Small intestine (tissue), 16 donors: ENCODE data around the gene SLC25A25. TPM values are rescaled to one million over a fixed set of nuclear protein-coding genes. Genes with fewer than 3 reads are reported as not detected.
"Not testable (repeated sequence)": the region's sequence is repeated elsewhere in the genome, so short reads cannot be mapped to it uniquely, and the experiment has no call there.

Source experiments
- DNase-seq, 2 donors: peaks; one replicate each; pipeline versions ENCODE4 v3.0.0 to v3.0.0-alpha.2; 2013
- FAIRE-seq: peaks from 2 replicates; lab custom pipeline; 2012; peaks lifted over from hg19 to GRCh38; lab: Jason Lieb, UNC
- H3K27ac ChIP-seq, 3 donors: one replicate each; pipeline ENCODE4 v1.5.1; 2013; ENCODE audit warnings: low read length in 2 of 3, mild to moderate bottlenecking in 2 of 3, control low read depth in 1 of 3, inconsistent platforms in 1 of 3, low read depth in 1 of 3, moderate library complexity in 1 of 3
- H3K27me3 ChIP-seq, 3 donors: one replicate each; pipeline ENCODE4 v1.6.1; 2013; ENCODE audit warnings: low read length in 3 of 3, inconsistent platforms in 1 of 3; ENCODE audit not compliant: control insufficient read depth in 3 of 3, insufficient read depth in 3 of 3
- H3K36me3 ChIP-seq, 3 donors: one replicate each; pipeline ENCODE4 v1.6.1; 2013; ENCODE audit warnings: low read length in 3 of 3, inconsistent platforms in 1 of 3, low read depth in 1 of 3, mild to moderate bottlenecking in 1 of 3, moderate library complexity in 1 of 3; ENCODE audit not compliant: control insufficient read depth in 3 of 3, insufficient read depth in 2 of 3
- H3K4me1 ChIP-seq, 3 donors: one replicate each; pipeline ENCODE4 v1.6.1; 2013; ENCODE audit warnings: low read length in 2 of 3, inconsistent platforms in 1 of 3, low read depth in 1 of 3, mild to moderate bottlenecking in 1 of 3, moderate library complexity in 1 of 3; ENCODE audit not compliant: control insufficient read depth in 3 of 3, insufficient read depth in 2 of 3
- H3K4me3 ChIP-seq, 3 donors: one replicate each; pipeline ENCODE4 v1.5.1; 2013; ENCODE audit warnings: low read length in 3 of 3, control low read depth in 1 of 3, inconsistent platforms in 1 of 3, low read depth in 1 of 3, mild to moderate bottlenecking in 1 of 3, moderate library complexity in 1 of 3
- H3K9me3 ChIP-seq, 2 donors: one replicate each; pipeline ENCODE4 v1.6.1; 2013; ENCODE audit warnings: low read depth in 1 of 2, low read length in 1 of 2; ENCODE audit not compliant: control insufficient read depth in 2 of 2, insufficient read depth in 1 of 2
- WGBS, 3 donors: extraction: QIAGEN DNeasy Blood & Tissue Kit; methylation state at CpG; one replicate each; pipeline ENCODE4 v1.1.7; 2013; 5-methylcytosine and 5-hydroxymethylcytosine counted together
- long read RNA-seq, 10 donors: transcript quantifications; one replicate each; lab custom pipeline, GENCODE V29; 2026
- polyA plus RNA-seq, 4 donors: library from polyadenylated mRNA; stranded (reverse) in 3 of 4; unstranded in 1 of 4; fragments of 200-250 nt in 3 of 4; fragments of 120-200 nt in 1 of 4; gene quantifications; one replicate each; pipeline versions ENCODE4 v1.2.1 to v1.2.3, GENCODE V29; 2013
- donor health status: healthy with polysubstance abuse.
- donor health status: control.
- donor health status: control.
- donor health status: Bipolar disorder and iron deficiency.
- donor health status: healthy.

Gene SLC25A25
- 10 to 100 TPM; 15.5 to 26.2 (median 20.1) TPM for polyA plus RNA-seq
- long read RNA-seq, donor 1, partial matches to known transcripts = 88 of 94 reads
- long read RNA-seq, donor 1, other reads (novel, unspliced or antisense) = 0 of 94 reads
- long read RNA-seq, donor 2, partial matches to known transcripts = 0 of 3 reads
- long read RNA-seq, donor 2, other reads (novel, unspliced or antisense) = 0 of 3 reads
- long read RNA-seq, donor 3, partial matches to known transcripts = 0 of 3 reads
- long read RNA-seq, donor 3, other reads (novel, unspliced or antisense) = 0 of 3 reads
- long read RNA-seq, donor 4 = 0 reads
- long read RNA-seq, donor 5, partial matches to known transcripts = 0 of 1 reads
- long read RNA-seq, donor 5, other reads (novel, unspliced or antisense) = 0 of 1 reads
- long read RNA-seq, donor 6, partial matches to known transcripts = 0 of 1 reads
- long read RNA-seq, donor 6, other reads (novel, unspliced or antisense) = 0 of 1 reads
- long read RNA-seq, donor 7 = 0 reads
- long read RNA-seq, donor 8 = 0 reads
- long read RNA-seq, donor 9 = 0 reads
- long read RNA-seq, donor 10, partial matches to known transcripts = 0 of 3 reads
- long read RNA-seq, donor 10, other reads (novel, unspliced or antisense) = 0 of 3 reads

GRCh38 chr9:128067645-128068385, at the start of gene SLC25A25:
Gene SLC25A25 (plus strand): TSS chr9:128068232. CDS start chr9:128068320, 88 bp downstream.
- Histone ChIP-seq H3K4me3 (peak within 1 kb of the TSS; percentile 79 to 96 (median 83)), H3K36me3 (peaks cover 0 to 10% (median 0%) of the 10 kb centered on the region in 3 donors), H3K4me1 (peaks cover 11 to 41% (median 39%) of the 10 kb centered on the region in 3 donors), H3K9me3 (no peaks in the 10 kb centered on the region), H3K27ac (peak within 1 kb of the TSS; percentile 88 to 96 (median 95)), H3K27me3 (no peaks in the 10 kb centered on the region)
- FAIRE-seq (no peak), DNase-seq (peak; percentile 99 to 100)
- whole genome bisulfite sequencing, 3 donors = 0 to 1% (median 0%) methylated on average over 47 to 67 of the region's 67 CpGs

- 90 to 96% (median 95%) methylated on average over 4 of the region's 4 CpGs for WGBS, 3 donors
- H3K27ac ChIP-seq = no peak overlapping the region
- no peak overlapping the region for H3K4me3 ChIP-seq
- no peak for DNase-seq
- FAIRE-seq = no peak
- no peaks in the 10 kb centered on the region for H3K36me3 ChIP-seq
- H3K4me1 ChIP-seq = no peaks in the 10 kb centered on the region
- H3K27me3 ChIP-seq = no peaks in the 10 kb centered on the region
- no peaks in the 10 kb centered on the region for H3K9me3 ChIP-seq
Observed at GRCh38 chr9:128020692-128021091, 47.3 kb upstream of the SLC25A25 start.

GRCh38 chr9:128021098-128021497, 46.9 kb upstream of the SLC25A25 start:
- FAIRE-seq (no peak), DNase-seq (no peak)
- H3K36me3 ChIP-seq = no peaks in the 10 kb centered on the region
- no peaks in the 10 kb centered on the region for H3K27me3 ChIP-seq
- WGBS, 3 donors = 7 to 77% (median 37%) methylated on average over 1 of the region's 1 CpG
- no peak overlapping the region for H3K27ac ChIP-seq
- no peaks in the 10 kb centered on the region for H3K4me1 ChIP-seq
- no peak overlapping the region for H3K4me3 ChIP-seq
- H3K9me3 ChIP-seq = no peaks in the 10 kb centered on the region

GRCh38 chr9:128022886-128023285, 45.1 kb upstream of the SLC25A25 start:
- FAIRE-seq = no peak
- no peak overlapping the region for H3K4me3 ChIP-seq
- H3K36me3 ChIP-seq = no peaks in the 10 kb centered on the region
- no peaks in the 10 kb centered on the region for H3K27me3 ChIP-seq
- no peaks in the 10 kb centered on the region for H3K4me1 ChIP-seq
- no peaks in the 10 kb centered on the region for H3K9me3 ChIP-seq
- no peak overlapping the region for H3K27ac ChIP-seq
- 52 to 77% (median 67%) methylated on average over 2 of the region's 2 CpGs for WGBS, 3 donors
- DNase-seq = no peak

GRCh38 chr9:128023671-128024070, 44.4 kb upstream of the SLC25A25 start:
- not testable (repeated sequence) for H3K27me3 ChIP-seq, H3K4me1 ChIP-seq, H3K4me3 ChIP-seq, H3K27ac ChIP-seq, DNase-seq, FAIRE-seq, H3K9me3 ChIP-seq, H3K36me3 ChIP-seq
- 80 to 89% (median 80%) methylated on average over 12 of the region's 12 CpGs for WGBS, 3 donors

GRCh38 chr9:128024761-128025308, 43.2 kb upstream of the SLC25A25 start:
- H3K9me3 ChIP-seq = no peaks in the 10 kb centered on the region
- no peaks in the 10 kb centered on the region for H3K27me3 ChIP-seq
- FAIRE-seq (no peak), DNase-seq (no peak)
- H3K36me3 ChIP-seq = no peaks in the 10 kb centered on the region
- 62 to 84% (median 71%) methylated on average over 5 of the region's 5 CpGs for WGBS, 3 donors
- no peak overlapping the region for H3K4me3 ChIP-seq
- H3K27ac ChIP-seq = peak overlapping the region in 1 of 3 donors; percentile 98
- no peaks in the 10 kb centered on the region for H3K4me1 ChIP-seq

- 41 to 73% (median 51%) methylated on average over 4 of the region's 4 CpGs for WGBS, 3 donors
- Histone ChIP-seq H3K27me3 (no peaks in the 10 kb centered on the region), H3K36me3 (no peaks in the 10 kb centered on the region), H3K4me3 (no peak overlapping the region), H3K9me3 (no peaks in the 10 kb centered on the region), H3K4me1 (no peaks in the 10 kb centered on the region), H3K27ac (peak overlapping the region in 2 of 3 donors; percentile 78 to 98)
- DNase-seq = no peak
- no peak for FAIRE-seq
Observed at GRCh38 chr9:128025736-128026135, 42.3 kb upstream of the SLC25A25 start.

GRCh38 chr9:128026255-128026772, 41.7 kb upstream of the SLC25A25 start:
- Histone ChIP-seq H3K4me3 (no peak overlapping the region), H3K36me3 (no peaks in the 10 kb centered on the region), H3K27ac (peak overlapping the region in 2 of 3 donors; percentile 78 to 98), H3K4me1 (no peaks in the 10 kb centered on the region), H3K27me3 (no peaks in the 10 kb centered on the region), H3K9me3 (no peaks in the 10 kb centered on the region)
- peak in 1 of 2 donors; percentile 70 for DNase-seq
- WGBS, 3 donors = 64 to 87% (median 71%) methylated on average over 12 of the region's 12 CpGs
- no peak for FAIRE-seq
